NCI-H226 (cell line): ENCODE measurements around the gene ZNF215.
"Not testable (repeated sequence)": the region's sequence is repeated elsewhere in the genome, so short reads cannot be mapped to it uniquely, and the experiment has no call there.

ENCODE experiments used
- DNase-seq: peaks from one replicate; pipeline ENCODE4 v3.0.0-alpha.2; 2015

ZNF215 gene

DNA sequence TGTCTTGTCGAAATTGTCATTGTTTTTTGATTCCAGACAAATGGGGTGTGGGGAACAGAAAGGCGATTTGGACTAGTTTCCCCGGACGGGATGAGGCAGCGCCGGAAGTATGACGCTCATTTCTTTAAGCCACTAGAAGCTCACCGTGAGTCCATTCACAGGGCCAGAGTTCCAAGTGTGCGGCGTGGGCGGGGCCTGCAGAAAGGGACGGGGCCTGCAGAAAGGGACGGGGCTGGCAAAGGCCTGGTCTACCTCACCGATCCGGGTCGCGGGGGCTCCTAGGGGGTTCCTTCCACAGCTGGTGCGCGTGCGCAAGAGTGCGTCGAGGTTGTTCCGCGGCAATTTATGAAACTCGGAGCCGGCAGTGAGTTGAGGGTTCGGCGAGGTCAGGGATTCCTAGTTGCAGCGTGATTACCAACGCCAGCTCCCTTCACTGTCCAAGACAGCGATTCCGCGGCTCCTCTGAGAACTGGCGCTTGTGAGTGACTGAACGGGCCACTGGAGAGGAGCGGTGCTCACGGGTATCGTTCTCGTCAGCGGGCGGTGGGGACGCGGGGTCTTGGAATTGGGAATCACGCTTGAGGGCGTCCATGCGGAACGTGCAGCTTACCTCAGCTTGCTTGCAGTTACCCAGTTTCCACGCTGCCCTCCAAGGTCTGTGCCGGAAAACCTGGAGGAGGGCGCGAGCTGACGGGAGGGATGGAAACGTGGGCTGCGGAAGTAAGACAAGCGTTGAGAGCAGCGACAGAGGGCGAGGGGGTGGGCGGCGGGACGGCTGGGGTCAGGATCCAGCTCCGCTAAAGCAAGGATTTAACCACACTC, at the start of gene ZNF215:
Gene ZNF215, plus strand, starts transcription at position 219 of the 822 bp plus-strand sequence. CDS start 5,847 bp downstream, outside the sequence.
- no peak for DNase-seq

- DNase-seq = no peak
These were observed 49.3 kb upstream of the ZNF215 start for GRCh38 chr11:6876914-6877313.

DNA sequence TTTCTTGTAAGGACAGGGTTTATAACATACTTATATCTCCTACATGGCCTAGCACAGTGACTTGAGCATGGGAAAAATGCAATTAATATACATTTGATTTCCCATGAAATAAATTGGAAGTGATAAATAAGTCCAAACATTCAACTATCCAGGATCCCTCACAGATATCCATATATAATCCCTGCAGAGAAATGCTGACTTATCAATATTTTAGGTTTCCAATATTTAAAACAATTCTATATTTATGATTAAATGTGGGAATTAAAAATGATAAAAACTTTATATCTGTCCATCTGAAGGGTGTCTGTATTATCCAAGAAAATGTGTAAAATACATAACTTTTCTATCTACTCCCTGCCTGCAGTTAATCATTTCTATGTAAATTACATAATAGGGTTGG, 43.5 kb upstream of the ZNF215 start:
- no peak for DNase-seq

GRCh38 chr11:6887711-6888110, 38.5 kb upstream of the ZNF215 start:
- not testable (repeated sequence) for DNase-seq

DNA sequence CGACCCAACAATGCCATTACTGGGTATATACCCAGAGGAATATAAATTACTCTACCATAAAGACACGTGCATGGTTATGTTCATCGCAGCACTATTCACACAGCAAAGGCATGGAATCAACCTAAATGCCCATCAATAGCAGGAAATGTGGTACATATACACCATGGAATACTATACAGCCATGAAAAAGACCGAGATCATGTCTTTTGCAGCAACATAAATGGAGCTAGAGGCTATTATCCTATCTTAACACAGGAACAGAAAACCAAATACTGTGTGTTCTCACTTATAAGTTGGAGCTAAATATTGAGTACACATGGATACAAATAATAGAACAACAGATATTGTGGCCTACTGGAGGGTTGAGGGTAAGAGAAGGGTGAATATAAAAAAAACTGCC, 37.4 kb upstream of the ZNF215 start:
- DNase-seq = no peak

GRCh38 chr11:6889835-6890234, 36.4 kb upstream of the ZNF215 start:
- no peak for DNase-seq

DNA sequence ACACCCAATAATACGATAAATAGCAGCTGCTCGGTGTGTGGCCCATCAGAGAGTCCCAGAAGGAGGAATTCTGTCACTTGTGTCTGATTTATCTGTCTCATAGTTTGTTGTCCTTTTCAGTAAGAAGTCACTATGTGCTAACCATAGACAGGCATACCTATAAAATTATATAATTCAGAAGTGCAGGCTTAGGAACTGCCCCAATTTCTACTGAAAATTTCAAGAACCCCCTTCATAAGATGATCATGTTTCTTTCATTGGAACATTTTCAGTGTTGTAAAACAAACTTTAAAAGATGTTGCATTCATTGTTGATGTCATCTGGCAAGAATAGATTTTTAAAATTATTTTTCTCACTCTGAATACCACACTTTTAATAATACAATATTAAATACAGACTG, 33.8 kb upstream of the ZNF215 start, which contains the start of gene OR2D2:
Gene OR2D2, minus strand, starts transcription at position 101 of the 400 bp plus-strand sequence. Its CDS starts 0 bp downstream, at position 101.
- DNase-seq = no peak

GRCh38 chr11:6894097-6894496, 32.1 kb upstream of the ZNF215 start:
- no peak for DNase-seq

GRCh38 chr11:6895010-6895409, 31.2 kb upstream of the ZNF215 start:
- DNase-seq = no peak

DNA sequence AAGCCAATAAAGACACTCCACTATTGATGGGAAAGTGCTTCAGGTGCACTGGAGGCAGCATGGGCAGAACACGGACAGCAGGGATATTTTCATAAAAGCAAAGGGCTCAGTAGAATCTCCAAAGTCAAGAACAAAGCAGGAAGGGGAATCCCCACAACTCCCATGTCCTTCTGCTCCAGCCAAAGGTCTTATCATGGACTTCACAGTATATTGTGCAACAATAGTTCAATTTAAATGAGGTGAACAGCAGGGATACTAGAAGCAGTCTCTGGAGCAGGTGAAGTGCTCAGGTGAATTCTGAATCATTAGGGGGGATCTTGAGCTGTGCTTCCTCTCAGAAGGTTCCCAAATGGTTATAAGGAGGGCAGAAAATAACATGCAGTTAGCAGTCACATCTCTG, 27.3 kb upstream of the ZNF215 start:
- no peak for DNase-seq

DNA sequence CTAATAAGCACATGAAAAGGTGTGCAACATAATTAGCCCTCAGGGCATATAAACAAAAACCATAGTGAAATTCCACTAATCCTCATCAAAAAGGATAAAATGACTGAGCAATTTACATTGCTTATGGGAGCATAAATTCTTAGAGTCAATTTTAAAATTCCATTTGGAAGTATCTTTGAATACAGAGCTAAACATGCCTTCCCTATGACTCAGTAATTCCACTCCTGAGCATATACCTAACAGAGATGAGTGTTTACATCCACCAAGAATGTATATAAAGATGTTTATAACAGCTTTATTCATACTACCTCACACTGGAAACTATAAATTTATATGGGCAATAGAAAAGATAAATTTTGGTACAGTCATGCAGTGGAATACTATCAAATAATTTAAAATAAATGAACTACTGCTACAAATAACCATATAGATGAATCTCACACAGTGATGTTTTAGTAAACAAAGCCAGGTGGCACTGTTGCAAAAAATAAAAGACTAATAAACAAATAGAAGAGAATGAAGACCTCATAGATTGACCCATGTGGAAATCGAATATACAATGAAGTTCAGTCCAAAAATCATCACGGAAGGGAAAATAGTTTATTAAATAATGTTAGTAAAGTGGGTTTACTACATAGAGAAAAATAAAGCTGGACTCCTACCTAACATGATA, 25.8 kb upstream of the ZNF215 start:
- no peak for DNase-seq

GRCh38 chr11:6904804-6905203, 21.4 kb upstream of the ZNF215 start:
- DNase-seq = not testable (repeated sequence)

GRCh38 chr11:6911378-6911777, 14.8 kb upstream of the ZNF215 start:
- DNase-seq = no peak

DNA sequence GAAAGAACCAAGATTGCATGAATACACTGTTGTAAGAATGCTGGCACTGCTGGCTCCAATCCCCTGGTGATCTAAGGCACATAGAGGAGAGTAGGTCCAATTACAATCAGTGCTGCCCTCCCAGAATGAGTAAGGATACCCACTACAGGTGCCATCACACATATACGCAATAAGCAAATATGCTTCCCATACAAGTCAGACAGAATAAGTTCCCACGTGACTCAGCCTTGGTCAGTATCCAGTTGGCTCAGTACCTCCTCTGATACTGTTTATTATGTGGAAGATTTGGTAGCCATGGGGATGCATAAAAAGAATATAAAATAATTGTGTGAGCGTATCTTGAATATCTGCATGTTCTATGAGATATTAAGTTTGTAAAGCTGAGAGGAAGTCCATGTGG, 14.3 kb upstream of the ZNF215 start:
- no peak for DNase-seq

DNA sequence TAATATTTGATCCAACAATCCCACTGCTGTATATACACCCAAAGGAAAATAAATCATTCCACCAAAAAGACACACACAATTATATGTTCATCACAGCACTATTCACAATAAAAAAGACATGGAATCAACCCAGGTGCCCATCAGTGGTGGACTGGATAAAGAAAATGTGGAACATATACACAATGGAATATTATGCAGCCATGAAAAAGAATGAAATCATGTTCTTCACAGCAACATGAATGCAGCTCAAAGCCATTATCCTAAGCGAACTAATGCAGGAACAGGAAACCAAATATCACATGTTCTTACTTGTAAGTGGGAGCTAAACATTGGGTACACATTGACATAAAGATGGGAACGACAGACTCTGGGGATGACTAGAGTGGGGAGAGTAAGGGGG, 6.5 kb upstream of the ZNF215 start:
- DNase-seq = no peak

- DNase-seq = no peak
These were observed 5.5 kb upstream of the ZNF215 start, which contains the start of gene OR2D3 for GRCh38 chr11:6920702-6921101. OR2D3 (plus strand) TSS chr11:6921002; CDS start chr11:6921002, 0 bp downstream.

GRCh38 chr11:6925007-6925577, 1.1 kb upstream of the ZNF215 start:
- no peak for DNase-seq

GRCh38 chr11:6925636-6926207, 504 bp upstream of the ZNF215 start:
- DNase-seq = no peak

- DNase-seq = no peak
These were observed 898 bp downstream of the ZNF215 start for GRCh38 chr11:6927030-6927617.

- no peak for DNase-seq
These were observed 2.7 kb downstream of the ZNF215 start for GRCh38 chr11:6928916-6929315.

- no peak for DNase-seq
These were observed 5.0 kb downstream of the ZNF215 start for GRCh38 chr11:6931146-6931713.

DNA sequence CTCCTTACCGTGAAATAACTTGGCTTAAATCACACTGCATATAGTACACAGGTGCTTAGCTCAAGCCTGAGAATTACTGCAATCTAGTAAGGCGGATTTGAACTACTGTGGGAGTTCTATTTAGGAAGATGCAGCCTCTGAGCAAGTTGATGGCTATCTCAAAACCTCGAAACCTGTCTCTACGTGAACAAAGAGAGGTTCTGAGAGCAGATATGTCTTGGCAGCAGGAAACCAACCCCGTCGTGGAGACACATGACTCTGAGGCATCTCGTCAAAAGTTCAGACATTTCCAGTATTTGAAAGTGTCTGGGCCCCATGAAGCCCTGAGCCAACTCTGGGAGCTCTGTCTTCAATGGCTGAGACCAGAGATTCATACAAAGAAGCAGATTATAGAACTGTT, 5.9 kb downstream of the ZNF215 start:
- no peak for DNase-seq

- DNase-seq = no peak
These were observed 15.7 kb downstream of the ZNF215 start for GRCh38 chr11:6941970-6942369.
